HepG2 (cell line): ENCODE results near the gene RPS14. TPM values are rescaled to one million over a fixed set of nuclear protein-coding genes. Genes with fewer than 3 reads are reported as not detected.

Experiments used
- ATAC-seq: fragments of 200-7000 bp; cut with Tn5 transposase; 3 replicates; pipeline ENCODE4 v1.9.1; 2020; ENCODE audit warnings: mild to moderate bottlenecking, moderate library complexity
- BruUV-seq: library from RNA; stranded (reverse); fragments of 400-500 nt; replicated peaks from 2 replicates; lab custom pipeline; 2021; lab: Mats Ljungman, UMichigan
- CTCF ChIA-PET: fragments of 300-600 bp; formaldehyde crosslinking; extraction: SDS; loops from one replicate; lab custom pipeline; 2021; ENCODE audit warnings: low total read pairs, inconsistent platforms, low intra/inter-chr PET ratio; lab: Yijun Ruan, JAX
- POLR2A ChIA-PET: fragments of 350-600 bp; sonication (Branson Sonifier 250); formaldehyde crosslinking; loops from one replicate; lab custom pipeline; 2020; ENCODE audit warnings: antibody characterized with exemption, inconsistent platforms; lab: Yijun Ruan, JAX
- DNase-seq: peaks from one replicate; pipeline ENCODE4 v3.0.0-alpha.2; 2015; ENCODE audit warnings: low spot score
- FAIRE-seq: peaks from 3 replicates; lab custom pipeline; 2011; peaks lifted over from hg19 to GRCh38; lab: Jason Lieb, UNC
- H2AFZ ChIP-seq: one replicate; pipeline ENCODE4 v1.6.1; 2011; ENCODE audit warnings: low read length, inconsistent platforms
- H3K27ac ChIP-seq: fragments of 300-600 bp; 3 replicates; pipeline ENCODE4 v1.8.0; 2011; ENCODE audit warnings: mixed run types, mild to moderate bottlenecking, mixed read lengths, low read length, inconsistent platforms; ENCODE audit not compliant: insufficient read depth; ENCODE audit errors: extremely low read length
- H3K27me3 ChIP-seq, 2 experiments: fragments of 200-600 bp in 1 of 2; 2 replicates in 1 of 2; 3 replicates in 1 of 2; pipeline versions ENCODE4 v1.6.0 to v1.8.0; 2011; ENCODE audit warnings: low read length in 2 of 2, mild to moderate bottlenecking in 2 of 2, moderate library complexity in 2 of 2, inconsistent platforms in 1 of 2; ENCODE audit not compliant: insufficient read depth in 2 of 2, control insufficient read depth in 1 of 2
- H3K36me3 ChIP-seq, 2 experiments: fragments of 200-600 bp in 1 of 2; replicated peaks in 1 of 2; 2 replicates in 1 of 2; 3 replicates in 1 of 2; pipeline versions ENCODE4 v1.5.1 to v1.8.0; 2011; ENCODE audit warnings: low read length in 2 of 2, inconsistent platforms in 1 of 2; ENCODE audit not compliant: insufficient read depth in 2 of 2, control insufficient read depth in 1 of 2
- H3K4me1 ChIP-seq: 2 replicates; pipeline ENCODE4 v1.5.1; 2012; ENCODE audit warnings: low read length, inconsistent platforms; ENCODE audit not compliant: insufficient read depth
- H3K4me2 ChIP-seq: 2 replicates; pipeline ENCODE4 v1.6.0; 2011; ENCODE audit warnings: low read depth, low read length, inconsistent platforms
- H3K4me3 ChIP-seq, 3 experiments: fragments of 200-600 bp in 1 of 3; sonication (generic), shearing (Covaris generic) in 1 of 3; replicated peaks in 1 of 3; 2 replicates each; pipeline ENCODE4 v1.5.1; 2011 to 2016; ENCODE audit warnings: low read length in 3 of 3, inconsistent platforms in 2 of 3, low read depth in 2 of 3, mild to moderate bottlenecking in 2 of 3, control low read depth in 1 of 3, mixed read lengths in 1 of 3; ENCODE audit not compliant: insufficient read depth in 1 of 3
- H3K79me2 ChIP-seq: one replicate; pipeline ENCODE4 v1.6.1; 2011; ENCODE audit warnings: low read length, inconsistent platforms; ENCODE audit not compliant: insufficient read depth
- H3K9ac ChIP-seq: 2 replicates; pipeline ENCODE4 v1.6.0; 2011; ENCODE audit warnings: mild to moderate bottlenecking, low read depth, low read length, inconsistent platforms; ENCODE audit not compliant: insufficient read depth
- H3K9me3 ChIP-seq: 2 replicates; pipeline ENCODE4 v1.5.1; 2012; ENCODE audit warnings: mild to moderate bottlenecking, low read length
- H4K20me1 ChIP-seq: 2 replicates; pipeline ENCODE4 v1.6.0; 2011; ENCODE audit warnings: inconsistent platforms, mild to moderate bottlenecking, low read length, moderate library complexity; ENCODE audit not compliant: insufficient read depth
- HMGXB4 ChIP-seq, 2 experiments: sonication (generic) in 1 of 2; formaldehyde crosslinking in 1 of 2; IDR thresholded peaks; 2 replicates each; pipeline versions ENCODE4 v1.4.0 to v1.6.1; 2018 to 2020; ENCODE audit warnings: missing genetic modification reagents in 2 of 2, borderline replicate concordance in 1 of 2, low read depth in 1 of 2, mild to moderate bottlenecking in 1 of 2, missing biosample characterization in 1 of 2
- PBX2 ChIP-seq: IDR thresholded peaks from 2 replicates; pipeline ENCODE4 v1.6.1; 2016; ENCODE audit warnings: control low read depth
- RBM22 ChIP-seq: fragments of 200-400 bp; formaldehyde crosslinking; optimal IDR thresholded peaks from 2 replicates; pipeline ENCODE3; 2017; ENCODE audit warnings: mild to moderate bottlenecking, low read length, moderate library complexity
- WGBS: methylation state at CpG from one replicate; pipeline ENCODE4 v1.1.6; 2017; ENCODE audit warnings: low lambda C conversion rate; 5-methylcytosine and 5-hydroxymethylcytosine counted together
- in situ Hi-C: cut with HindIII; loops from 2 replicates; pipeline ENCODE4 v1.10.0; 2017; ENCODE audit warnings: low pct_unique_long_range_greater_than_20kb; ENCODE audit not compliant: extremely low pct_ligation_motif_present
- intact Hi-C: fragments of 100-400 bp; cut with micrococcal nuclease; formaldehyde crosslinking; loops from one replicate; pipeline ENCODE4 v1.10.0; 2022; ENCODE audit not compliant: unreplicated experiment
- polyA plus RNA-seq, 8 experiments: library from polyadenylated mRNA; depleted of rRNA in 3 of 8; stranded (reverse) in 7 of 8; unstranded in 1 of 8; fragments of >200 nt; fragmentation: Illumina TruSeq in 4 of 8; extraction: Trizol in 4 of 8; gene quantifications; 2 replicates each; pipeline versions ENCODE4 v1.2.1 to v1.2.3, GENCODE V29; 2011 to 2016; ENCODE audit warnings: low read depth in 4 of 8, missing spikeins in 1 of 8, mixed read lengths in 1 of 8; ENCODE audit not compliant: insufficient read depth in 1 of 8
- total RNA-seq, 5 experiments: library from RNA; depleted of rRNA; stranded (reverse); fragments of >200 nt; fragmentation: Illumina TruSeq; extraction: Trizol; gene quantifications; 2 replicates each; pipeline ENCODE4 v1.2.3, GENCODE V29; 2016; ENCODE audit warnings: low read depth in 1 of 5
- TF ChIP-seq, protein P1 (sequence below): sonication (generic); formaldehyde crosslinking; IDR thresholded peaks from 2 replicates; pipeline ENCODE4 v1.5.1; 2020; ENCODE audit warnings: missing genetic modification reagents, mild to moderate bottlenecking, borderline replicate concordance

RPS14 gene
- total and polyA plus RNA-seq, 2 of the 13 experiments (the other 11 are each of a cell fraction or from before 2014, with no cell fraction given), result 2,116 to 3,295 TPM

DNA sequence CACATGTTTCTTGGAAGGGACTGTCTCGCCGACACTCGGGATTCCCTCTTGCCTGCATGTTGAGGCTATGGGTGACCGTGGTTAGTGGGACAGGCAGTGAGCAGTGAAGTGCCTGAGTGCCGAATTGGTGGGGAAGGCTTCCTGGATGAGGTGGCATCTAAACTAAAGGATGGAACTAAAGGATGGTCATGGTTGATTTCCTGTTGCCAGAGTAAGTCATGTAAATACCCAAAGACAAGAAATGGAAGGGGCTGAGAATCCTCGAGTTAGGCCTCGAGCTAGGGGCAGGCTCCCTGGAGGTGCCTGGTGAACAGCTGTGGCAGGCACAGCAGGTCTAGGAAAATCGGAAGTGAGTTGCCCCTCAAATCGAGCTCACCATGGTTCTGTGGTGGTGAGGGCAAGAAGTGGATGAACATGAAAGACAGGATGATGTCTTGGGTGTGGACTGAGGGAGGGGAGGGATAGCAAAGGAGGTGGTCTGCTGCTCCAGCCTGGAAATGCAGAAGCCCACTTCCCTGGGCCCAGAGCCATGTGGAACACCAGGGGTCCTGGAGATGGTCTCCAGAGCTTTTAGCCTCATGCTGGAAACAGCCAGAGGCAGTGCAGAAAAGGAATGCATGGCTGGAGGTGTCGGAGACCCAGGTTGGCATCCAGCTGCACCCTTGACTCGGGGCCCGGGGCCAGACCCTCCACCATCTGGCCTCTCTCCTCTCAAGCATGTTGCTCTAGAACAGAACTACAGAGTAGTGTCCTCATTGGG, 49.0 kb downstream of the RPS14 start:
- FAIRE-seq (no peak), DNase-seq (no peak), ATAC-seq (no peak)
- 96% methylated on average over 9 of the region's 12 CpGs for WGBS
- peak; percentile 81 for TF ChIP-seq RBM22
- TF ChIP-seq, protein P1, sequence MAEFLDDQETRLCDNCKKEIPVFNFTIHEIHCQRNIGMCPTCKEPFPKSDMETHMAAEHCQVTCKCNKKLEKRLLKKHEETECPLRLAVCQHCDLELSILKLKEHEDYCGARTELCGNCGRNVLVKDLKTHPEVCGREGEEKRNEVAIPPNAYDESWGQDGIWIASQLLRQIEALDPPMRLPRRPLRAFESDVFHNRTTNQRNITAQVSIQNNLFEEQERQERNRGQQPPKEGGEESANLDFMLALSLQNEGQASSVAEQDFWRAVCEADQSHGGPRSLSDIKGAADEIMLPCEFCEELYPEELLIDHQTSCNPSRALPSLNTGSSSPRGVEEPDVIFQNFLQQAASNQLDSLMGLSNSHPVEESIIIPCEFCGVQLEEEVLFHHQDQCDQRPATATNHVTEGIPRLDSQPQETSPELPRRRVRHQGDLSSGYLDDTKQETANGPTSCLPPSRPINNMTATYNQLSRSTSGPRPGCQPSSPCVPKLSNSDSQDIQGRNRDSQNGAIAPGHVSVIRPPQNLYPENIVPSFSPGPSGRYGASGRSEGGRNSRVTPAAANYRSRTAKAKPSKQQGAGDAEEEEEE (CRISPR knock-in tag), result no peak
- no peak for TF ChIP-seq HMGXB4 (CRISPR knock-in tag; IDR thresholded peaks at IDR 0.05; ENCODE audit: borderline replicate concordance in 1 of 2, low read depth in 1 of 2)
- no peak for TF ChIP-seq PBX2 (CRISPR knock-in tag)
- Histone ChIP-seq H3K4me3 (no peak overlapping the region), H2AFZ (no peak overlapping the region), H3K4me2 (no peak overlapping the region), H3K27me3 (no peaks in the 10 kb centered on the region), H3K27ac (no peak overlapping the region), H4K20me1 (no peaks in the 10 kb centered on the region), H3K79me2 (no peaks in the 10 kb centered on the region), H3K4me1 (no peaks in the 10 kb centered on the region), H3K9ac (no peak overlapping the region), H3K9me3 (no peaks in the 10 kb centered on the region), H3K36me3 (peaks cover 24 to 63% of the 10 kb centered on the region in 2 experiments; a peak in 4 of 5 replicates)
- intact Hi-C loops (no loop called here), in situ Hi-C loops (no loop called here)
- ChIA-PET CTCF (no interaction called here), POLR2A (interaction anchor here (0.7 to 3.7 kb wide), 2 partner anchors 10 to 13 kb away, joined by 3 to 11 read pairs; partner anchors contain the start of gene CD74)
- no TSS peak for BruUV-seq
